Muscle of arm (tissue), 14 donors: ENCODE measurements around the gene MOV10L1. TPM values are rescaled to one million over a fixed set of nuclear protein-coding genes. Genes with fewer than 3 reads are reported as not detected.

Experiments
- DNase-seq: peaks from one replicate; pipeline ENCODE4 v3.0.0-alpha.2; 2013
- long read RNA-seq, 11 donors: transcript quantifications; one replicate each; lab custom pipeline, GENCODE V29; 2026
- polyA plus RNA-seq, 12 donors: library from polyadenylated mRNA; unstranded; fragments of 120-200 nt; gene quantifications; one replicate each; pipeline ENCODE4 v1.2.1, GENCODE V29; 2013; ENCODE audit not compliant: insufficient read length in 12 of 12

The MOV10L1 gene
- polyA plus RNA-seq, result under 1 TPM in 9 of 12 donors, not detected in 3; 0.10 to 0.73 (median 0.49) TPM
- long read RNA-seq, donor 1, partial matches to known transcripts, result 263 of 347 reads
- long read RNA-seq, donor 1, other reads (novel, unspliced or antisense), result 84 of 347 reads
- long read RNA-seq, donor 2, result 0 reads
- long read RNA-seq, donor 3, partial matches to known transcripts, result 175 of 191 reads
- long read RNA-seq, donor 3, other reads (novel, unspliced or antisense), result 16 of 191 reads
- long read RNA-seq, donor 4, result 0 reads
- long read RNA-seq, donor 5, partial matches to known transcripts, result 39 of 39 reads
- long read RNA-seq, donor 5, other reads (novel, unspliced or antisense), result 0 of 39 reads
- long read RNA-seq, donor 6, result 0 reads
- long read RNA-seq, donor 7, result 0 reads
- long read RNA-seq, donor 8, partial matches to known transcripts, result 164 of 235 reads
- long read RNA-seq, donor 8, other reads (novel, unspliced or antisense), result 71 of 235 reads
- long read RNA-seq, donor 9, result 0 reads
- long read RNA-seq, donor 10, result 0 reads
- long read RNA-seq, donor 11, result 0 reads

DNA sequence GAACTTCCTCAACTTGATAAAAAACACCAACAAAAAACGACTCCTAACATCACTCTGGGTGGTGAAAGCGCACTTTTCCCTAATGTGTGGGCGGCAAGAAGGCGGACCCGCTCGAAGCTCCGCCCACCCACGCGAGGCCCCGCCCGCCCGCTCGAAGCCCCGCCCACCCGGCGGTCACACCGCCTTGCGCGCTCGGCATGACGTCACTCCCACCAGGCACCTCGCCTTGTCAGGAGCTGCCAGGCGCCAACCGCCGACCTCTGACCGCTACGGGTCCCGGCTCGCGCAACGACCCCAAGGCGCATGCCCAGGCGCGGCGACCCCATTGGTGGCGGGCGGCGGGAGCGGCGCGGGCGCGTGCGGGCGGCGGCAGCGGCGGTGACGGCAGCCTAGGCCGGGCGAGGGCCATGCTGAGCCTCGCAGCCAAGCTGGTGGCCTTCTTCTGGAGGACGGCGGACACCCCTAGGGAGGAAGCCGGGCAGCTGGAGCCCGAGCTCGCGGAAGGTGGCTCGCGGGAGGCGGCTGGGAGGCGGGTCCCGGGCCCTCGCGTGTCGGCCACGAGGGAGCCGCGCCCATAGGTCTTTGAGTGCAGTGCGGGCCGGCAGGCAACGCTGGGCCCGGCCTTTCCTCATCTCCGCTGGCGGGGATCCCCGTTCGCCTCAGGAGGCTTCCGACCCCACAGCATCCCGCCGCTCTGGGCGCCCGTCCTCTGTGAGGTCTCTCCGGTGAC is at the start of gene MOV10L1:
MOV10L1 (plus strand) TSS at position 325 of the 730 bp plus-strand sequence; CDS start at position 408, 83 bp downstream.
- DNase-seq, result no peak

DNA sequence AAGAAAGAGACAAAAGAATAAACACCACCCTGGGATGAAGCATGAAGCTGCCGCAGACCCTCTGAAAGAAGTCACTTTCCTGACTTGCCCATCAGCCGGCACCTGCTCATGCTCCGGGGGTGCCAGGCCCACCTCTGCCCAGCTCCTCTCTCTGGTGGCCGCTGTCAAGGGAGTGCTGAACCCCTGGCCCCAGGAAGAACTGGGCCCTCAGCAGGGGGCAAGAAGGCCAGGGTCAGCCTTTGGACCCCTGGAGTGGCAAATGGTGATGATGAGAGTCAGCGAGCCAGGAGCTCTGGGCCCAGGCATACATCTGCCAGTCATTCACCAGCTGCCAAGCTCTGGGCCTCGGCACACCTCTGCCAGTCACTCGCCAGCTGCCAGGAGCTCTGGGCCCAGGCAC is 49.1 kb upstream of the MOV10L1 start:
- DNase-seq, result no peak

DNA sequence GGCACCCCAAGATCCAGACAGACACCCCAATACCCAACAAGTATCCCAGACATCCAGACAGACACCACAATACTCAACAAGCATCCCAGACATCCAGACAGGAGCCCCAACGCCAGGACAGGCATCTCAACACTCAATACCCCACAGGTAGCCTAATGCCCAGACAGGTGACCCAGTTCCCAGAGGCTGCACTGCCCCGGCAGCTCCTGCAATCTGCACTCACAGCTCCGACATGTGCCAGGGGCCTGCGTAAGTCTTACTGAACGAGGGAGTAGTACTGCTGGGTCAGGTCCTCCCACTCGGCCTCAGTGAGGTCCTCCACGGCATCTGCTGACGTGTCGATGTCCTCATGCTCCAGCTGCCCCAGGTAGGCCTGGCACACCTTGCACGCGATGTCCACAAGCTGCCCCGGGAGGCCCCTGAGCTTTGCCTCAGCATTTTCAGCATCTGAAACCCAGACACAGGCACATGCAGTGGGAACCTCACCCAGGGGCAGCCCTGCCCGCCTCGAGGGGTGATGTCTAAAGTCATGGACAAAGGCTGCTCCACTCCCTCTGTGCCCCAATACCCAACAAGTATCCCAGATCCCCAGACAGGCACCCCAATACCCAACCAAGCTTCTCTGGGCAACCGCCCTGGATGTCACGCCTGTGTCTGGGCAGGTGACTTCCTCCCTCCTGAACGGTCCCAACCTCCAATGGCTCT is 48.3 kb upstream of the MOV10L1 start:
- no peak for DNase-seq

DNA sequence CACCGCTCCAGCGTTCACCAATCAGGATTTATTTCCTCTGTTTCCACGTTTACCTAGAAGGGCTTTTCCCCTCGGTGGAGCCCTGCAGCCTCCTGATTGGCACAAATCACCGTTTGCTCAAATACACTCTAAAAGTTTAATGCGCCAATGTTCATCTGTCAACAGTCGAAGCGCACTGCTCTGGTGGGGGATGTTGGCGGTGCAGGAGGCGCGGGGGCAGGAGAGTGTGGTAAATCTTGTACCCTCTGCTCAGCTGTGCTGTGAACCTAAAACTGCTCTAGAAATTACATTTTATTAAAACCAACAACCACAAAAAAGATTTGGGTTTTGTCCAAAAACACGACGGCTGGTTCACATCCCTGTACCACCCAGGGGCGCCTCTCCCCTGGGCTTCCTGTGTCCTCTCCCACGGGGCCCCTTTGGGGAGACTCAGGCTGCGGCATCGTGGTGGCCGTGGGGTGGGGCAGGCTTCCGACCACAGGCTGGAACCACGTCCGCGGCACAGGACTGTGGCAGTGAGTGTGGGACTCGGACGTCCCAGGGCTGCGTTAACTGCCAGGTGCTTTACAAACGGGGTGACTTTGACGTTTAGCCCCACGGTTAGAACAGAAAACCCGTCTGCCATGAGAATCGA is 45.2 kb upstream of the MOV10L1 start:
- no peak for DNase-seq

DNA sequence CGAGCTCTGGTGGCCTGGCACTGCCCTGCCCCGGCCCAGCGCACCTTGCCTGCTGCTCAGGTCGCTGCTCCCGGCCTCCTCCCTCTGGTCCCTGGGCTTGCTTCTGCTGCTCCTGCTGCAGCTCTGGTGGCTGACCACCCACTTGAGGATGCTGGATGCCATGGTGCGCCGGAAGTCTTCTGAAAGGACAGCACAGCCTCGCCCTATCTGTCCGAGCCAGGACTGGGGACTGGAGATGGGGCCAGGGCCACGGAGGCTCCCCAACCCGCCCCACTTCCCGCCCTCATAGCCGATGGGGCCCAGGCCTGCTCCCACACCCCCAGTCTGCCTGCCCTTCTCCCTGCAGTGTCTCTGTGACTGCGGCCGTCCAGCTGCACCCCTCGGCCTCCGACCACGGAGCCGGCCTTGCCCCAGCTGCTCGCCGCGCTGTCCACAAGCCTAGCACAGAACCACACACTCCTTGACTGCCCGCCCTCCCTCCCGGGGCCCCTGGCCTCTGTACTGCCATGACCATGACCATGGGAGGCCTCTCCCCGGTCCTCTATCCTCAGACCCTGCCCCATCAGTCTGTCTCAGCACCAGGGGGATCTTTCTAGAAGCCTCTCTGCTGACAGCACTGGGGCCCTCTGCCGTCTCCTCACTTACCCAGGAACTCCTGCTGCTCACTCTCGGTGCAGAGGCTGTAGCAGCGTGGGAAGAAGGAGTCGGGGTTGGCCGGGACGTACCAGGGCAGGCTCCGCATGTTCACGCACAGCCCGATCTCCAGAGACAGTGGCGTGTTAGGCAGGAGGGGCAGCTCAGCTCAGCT is 44.4 kb upstream of the MOV10L1 start:
- no peak for DNase-seq

DNA sequence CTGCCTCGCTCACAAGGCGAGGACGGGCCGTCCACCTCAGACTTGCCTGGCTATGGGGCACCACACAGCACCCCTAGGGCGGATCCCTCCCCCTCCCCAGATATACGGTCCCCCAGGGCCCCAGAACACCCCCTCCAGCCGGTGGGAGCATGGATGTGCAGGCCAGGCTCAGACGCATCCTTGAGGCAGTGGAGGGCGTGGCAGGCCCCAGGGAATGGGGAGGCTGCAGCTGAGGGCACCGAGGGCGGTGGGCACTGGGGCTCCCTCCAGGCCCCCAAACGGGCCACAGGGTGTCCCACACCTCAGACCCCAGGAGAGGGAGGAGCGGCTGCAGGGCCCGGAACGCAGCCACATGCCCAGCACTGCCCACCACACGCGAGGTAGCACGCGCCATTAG is 43.8 kb upstream of the MOV10L1 start:
- DNase-seq, result no peak

DNA sequence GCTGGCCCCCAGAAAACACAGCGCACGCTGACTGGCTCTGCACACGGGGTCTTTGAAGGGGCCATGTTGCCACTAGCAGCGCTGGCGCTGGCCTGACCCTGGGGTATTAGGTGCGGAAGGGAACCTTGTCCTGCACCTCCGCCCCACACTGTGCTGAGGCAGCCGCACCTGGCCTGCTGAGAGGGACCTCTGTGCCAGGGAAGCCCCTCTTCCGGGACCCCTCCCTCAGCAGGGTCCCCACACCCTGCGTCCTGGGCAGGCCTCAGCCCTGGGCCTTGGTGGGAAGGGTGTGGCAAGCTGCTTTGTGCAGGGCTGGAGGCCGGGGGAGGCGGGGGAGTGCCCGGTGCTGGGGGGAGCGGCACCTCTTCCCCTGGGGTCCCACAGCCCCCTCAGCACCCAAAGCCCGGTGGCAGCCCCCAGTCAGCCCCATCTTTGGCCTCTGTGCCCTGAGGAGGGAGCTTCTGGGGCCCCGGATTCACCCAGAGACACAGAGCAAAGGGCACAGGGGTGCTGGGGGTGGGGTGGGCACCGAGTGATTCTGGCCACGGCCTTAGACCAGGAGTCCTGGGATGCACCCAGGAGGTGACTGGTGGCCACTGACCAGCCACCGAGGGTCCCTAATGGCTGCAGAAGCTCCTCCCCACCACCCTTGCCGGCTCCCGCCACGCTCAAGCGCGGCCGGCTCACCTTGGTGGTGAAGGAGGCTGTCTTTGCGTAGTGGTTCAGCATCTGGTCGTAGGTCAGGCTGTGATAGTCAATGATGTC is 43.1 kb upstream of the MOV10L1 start:
- DNase-seq, result no peak

DNA sequence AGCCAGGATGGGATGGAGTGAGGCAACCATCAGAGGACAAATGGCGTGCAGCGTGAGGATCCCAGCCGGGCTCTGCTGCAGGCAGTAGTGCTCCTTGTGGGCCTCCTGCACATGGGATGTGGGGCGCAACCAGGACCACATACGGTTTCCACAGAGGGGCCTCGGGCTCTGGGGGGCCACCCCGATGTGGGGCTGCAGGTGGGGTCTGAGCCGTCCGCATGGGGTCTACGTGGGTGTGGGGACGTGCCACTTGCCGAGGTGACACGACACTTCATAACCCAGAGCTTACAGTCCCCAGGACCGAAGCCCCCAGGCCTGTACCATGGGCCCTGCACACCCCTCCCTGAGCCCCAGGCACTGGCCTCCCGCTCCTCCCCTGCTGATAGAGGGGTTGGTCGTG is 42.5 kb upstream of the MOV10L1 start:
- DNase-seq, result no peak

DNA sequence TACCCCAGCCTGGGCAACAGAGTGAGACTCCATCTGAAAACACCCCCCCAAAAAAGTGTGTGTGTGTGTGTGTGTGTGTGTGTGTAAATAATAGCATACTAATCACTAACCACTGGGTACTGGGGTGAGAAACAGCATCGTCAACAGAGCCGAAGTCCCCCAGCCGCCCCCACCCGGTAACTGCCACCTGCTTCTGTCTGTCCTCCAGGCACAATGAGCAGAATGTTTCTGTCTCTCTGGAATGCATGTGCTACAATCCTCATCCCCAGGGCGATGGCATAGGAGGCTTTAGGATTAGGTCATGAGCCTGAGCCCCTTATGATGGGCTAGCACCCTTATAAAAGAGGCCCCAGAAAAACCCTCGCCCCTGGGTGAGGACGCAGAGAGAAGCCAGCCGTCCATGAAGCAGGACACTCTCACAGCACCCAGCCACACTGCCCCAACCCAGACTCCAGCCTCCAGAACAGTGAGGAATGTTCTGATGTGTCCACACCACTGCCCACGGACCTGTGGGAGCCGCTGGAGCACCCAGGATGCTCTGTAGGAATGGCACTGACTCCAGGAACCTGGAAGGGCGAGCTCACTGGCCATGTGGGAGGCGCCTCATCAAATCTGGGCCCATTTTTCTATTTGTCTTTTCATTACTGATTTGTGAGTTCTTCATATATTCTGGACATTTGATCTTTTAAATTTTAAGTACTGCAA is 41.6 kb upstream of the MOV10L1 start:
- no peak for DNase-seq

DNA sequence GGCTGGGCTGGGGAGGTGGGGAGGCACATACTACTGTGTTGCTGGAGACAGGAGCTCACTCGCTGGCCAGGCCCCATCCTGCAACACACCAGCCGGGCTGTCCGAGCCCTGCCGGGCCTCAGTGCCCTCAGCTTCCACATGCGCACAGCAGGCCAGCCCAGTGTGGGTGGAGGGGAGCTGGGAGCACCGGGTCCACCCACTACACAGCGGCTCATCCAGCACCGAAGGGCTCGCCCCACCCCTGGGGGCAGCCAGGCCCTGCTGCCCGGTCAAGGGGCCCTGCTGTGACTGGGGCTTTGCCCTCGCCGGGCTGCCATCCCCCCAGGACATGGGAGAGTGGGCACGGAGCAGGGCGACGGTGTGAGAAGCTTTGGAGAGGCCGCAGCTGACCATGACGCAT is 41.0 kb upstream of the MOV10L1 start:
- DNase-seq, result no peak

DNA sequence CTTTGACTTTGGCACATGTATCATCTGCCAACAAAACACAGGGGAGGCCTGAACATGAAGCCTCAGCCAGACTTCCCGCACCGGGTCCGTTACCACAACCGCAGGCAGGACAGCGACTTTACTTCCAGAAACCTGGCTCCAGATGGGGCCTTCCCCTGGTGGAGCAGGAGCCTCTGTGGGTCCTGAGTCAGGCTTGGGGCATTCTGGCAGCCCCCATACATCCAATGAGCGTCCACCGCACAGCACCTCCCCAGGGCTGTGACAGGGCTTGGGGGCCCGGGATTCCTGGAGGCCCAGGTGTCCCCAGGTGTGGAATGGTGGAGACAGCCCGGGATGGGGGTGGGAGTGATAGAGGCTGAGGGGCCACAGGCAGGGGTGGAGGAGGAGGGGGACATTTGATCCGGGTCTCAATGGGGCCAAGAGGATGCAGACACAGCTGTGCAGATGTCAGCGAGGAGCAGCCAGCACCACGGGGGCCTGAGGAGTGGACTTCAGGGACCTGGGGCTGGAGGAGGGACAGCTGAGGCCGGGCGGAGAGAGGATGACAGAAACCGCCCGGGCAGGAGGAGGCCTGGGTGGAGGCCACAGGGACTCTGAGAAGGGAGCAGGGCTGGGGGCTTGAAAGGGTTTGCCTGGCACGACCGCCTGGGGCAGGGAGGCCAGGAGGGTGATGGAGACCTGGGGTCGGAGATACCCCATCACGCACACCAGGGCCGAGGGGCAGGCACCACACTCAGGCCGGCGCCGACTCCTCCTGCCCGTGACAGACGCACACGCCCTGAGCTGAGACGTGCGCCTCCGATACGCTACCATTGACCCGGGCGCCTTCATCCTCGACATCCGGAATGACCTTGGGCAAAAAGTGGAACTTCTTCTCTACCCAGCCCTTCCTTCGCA is 40.3 kb upstream of the MOV10L1 start:
- no peak for DNase-seq

DNA sequence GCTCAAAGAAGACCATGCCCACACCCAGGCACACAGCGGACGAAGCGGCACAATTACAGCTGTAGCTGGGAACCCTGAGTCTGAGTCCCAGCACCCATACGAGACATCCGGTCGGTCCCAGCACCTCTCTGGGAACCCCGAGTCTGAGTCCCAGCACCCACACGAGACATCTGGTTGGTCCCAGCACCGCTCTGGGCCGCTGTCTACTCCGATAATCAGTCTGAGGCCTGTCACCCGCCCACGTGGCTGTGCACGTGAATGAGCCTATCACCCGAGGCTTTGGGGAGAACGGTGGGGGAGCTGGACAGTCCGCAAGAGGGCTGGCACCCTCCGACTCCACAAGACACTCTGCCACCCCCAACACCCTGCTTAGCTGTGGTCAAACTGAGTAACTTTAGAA is 37.9 kb upstream of the MOV10L1 start:
- no peak for DNase-seq

DNA sequence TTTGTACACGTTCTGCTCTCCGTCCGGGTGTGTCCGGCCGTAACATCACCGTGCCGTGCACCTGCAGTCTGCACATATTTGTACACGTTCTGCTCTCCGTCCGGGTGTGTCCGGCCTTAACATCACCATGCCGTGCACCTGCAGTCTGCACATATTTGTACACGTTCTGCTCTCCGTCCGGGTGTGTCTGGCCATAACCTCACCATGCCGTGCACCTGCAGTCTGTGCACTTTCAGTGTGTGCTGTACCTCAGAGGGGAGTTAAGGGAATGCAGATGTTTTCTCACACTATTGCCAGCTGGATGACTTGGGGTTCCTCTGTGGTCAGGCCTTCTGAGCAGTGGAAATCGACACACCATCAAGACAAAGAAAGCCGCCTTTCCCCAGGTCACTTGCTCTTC is 35.9 kb upstream of the MOV10L1 start:
- DNase-seq, result no peak

DNA sequence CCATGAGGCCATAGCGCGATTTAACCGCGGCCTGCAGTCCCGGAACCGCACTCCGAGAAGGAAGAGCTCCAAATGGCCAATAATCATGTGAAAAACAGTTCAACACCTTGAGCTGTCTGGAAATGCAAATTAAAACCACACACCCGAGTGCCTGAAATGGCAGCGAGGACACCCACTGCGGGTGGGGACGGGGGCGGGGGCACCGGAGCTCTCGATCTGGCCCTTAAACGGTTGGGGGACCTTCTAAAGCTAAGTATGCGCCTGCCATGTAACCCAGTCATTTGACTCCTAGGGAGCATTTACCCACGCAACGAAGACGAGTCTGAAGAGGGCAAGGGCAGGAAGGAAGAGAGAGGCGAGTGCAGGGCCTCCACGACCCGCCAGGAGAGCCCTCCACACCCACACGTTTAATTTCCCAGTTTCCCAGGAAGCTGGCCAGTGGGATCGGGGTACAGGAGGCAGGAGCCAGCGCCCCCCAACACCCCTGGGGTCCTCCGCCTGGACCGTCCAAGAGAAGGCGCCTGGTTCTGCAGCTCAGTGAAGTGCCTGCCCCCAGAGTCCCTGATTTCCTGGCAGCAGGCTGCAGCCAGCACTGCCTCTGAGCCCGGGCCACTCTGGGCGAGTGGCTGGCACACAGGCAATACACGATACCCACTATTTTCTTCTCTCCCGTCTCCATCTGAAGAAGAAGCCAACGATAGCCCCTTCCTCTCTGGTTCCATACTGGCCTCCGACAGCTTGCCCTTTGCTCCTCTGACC is 33.4 kb upstream of the MOV10L1 start:
- no peak for DNase-seq

DNA sequence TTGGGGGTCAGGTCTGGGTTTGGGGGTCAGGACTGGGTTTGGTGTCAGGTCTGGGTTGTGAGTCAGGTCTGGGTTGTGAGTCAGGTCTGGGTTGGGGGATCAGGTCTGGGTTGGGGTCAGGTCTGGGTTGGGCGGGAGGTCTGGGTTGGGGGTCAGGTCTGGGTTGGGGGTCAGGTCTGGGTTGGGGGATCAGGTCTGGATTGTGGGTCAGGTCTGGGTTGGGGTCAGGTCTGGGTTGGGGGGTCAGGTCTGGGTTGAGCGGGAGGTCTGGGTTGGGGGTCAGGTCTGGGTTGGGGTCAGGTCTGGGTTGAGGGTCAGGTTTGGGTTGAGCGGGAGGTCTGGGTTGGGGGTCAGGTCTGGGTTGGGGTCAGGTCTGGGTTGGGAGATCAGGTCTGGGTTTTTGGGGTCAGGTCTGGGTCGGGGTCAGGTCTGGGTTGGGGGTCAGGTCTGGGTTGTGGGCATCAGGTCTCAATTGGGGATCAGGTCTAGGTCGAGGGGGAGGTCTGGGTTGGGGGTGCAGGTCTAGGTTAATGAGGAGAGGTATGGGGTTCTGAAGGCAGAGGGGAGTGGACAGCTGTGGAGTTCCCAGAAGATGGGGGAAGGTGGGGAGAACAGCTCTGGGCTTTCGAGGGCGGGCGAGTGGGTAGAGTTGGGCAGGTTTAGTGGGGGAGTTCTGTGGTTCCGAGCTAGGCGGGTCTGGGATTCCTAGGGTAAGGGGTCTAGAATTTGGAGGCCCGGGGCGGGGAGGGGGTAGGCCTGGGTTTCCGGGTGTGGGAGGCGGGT is 32.3 kb upstream of the MOV10L1 start:
- DNase-seq, result no peak

DNA sequence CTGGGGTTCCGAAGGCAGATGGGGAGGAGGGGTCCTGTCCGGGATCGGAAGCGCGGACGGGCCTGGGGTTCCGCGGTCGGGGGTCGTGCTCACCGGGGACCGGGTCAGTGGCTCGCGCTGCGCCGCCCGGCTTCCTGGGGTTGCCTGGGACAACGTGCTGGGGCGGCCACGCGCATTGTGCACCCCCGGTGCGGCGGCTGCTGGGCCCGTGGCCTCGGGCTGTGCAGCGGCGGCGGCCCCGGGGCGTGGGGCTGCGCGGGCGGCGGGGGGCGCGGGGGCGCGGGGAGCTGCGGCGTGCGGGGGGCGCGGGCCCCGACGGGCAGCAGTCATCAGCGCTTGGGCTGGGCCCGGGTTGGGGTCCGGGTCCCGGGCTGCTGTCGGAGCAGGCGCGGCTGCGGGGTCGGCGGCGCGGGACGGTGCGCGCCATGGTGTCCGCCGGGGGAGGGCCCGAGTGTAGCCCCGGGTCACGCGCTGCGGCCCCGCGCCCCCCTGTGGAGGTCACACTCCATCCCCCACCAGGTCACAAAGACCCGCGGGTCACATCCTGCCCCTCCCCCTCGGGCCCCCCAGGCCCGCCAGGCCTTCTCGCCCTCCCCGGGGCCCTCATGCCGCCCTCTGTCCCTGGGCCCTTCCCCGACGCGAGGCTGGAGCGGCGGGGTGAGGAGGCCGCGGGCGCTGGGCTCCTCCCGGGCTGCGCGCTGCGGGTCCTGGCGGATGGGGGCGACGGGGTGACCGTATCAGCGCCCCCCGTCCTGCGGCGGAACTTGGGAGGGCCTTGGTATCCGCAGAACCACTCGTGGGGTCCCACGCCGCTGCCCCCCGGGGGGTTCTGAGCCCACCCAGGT is 31.5 kb upstream of the MOV10L1 start, which contains the start of gene TTLL8:
TTLL8 (minus strand) TSS at position 238 of the 845 bp plus-strand sequence.
- no peak for DNase-seq
